SK-N-SH treated with all-trans-retinoic acid at 6 μM for 48 hours (cell line): ENCODE data around the gene PTPRN2.

Experiments used
- ATAC-seq: fragments of 200-7000 bp; cut with Tn5 transposase; 3 replicates; pipeline ENCODE4 v1.9.1; 2020; ENCODE audit warnings: mild to moderate bottlenecking, moderate library complexity
- ARNTL ChIP-seq: fragments of 450-650 bp; formaldehyde crosslinking; IDR thresholded peaks from 2 replicates; pipeline ENCODE4 v1.5.0; 2020; ENCODE audit warnings: low read depth, mild to moderate bottlenecking, moderate library complexity, borderline replicate concordance
- BACH2 ChIP-seq: fragments of 250-450 bp; sonication (Bioruptor Pico); IDR thresholded peaks from 2 replicates; pipeline ENCODE4 v1.9.0; 2021; ENCODE audit warnings: mild to moderate bottlenecking, borderline replicate concordance
- CREB5 ChIP-seq: fragments of 250-450 bp; sonication (Bioruptor Pico); IDR thresholded peaks from 2 replicates; pipeline ENCODE4 v1.5.1; 2020; ENCODE audit warnings: low read depth, mild to moderate bottlenecking, moderate library complexity
- CSDC2 ChIP-seq: fragments of 250-450 bp; sonication (Bioruptor Pico); IDR thresholded peaks from 2 replicates; pipeline ENCODE4 v1.5.0; 2020; ENCODE audit warnings: mild to moderate bottlenecking, moderate library complexity
- CSRNP3 ChIP-seq: fragments of 250-450 bp; sonication (Bioruptor Pico); IDR thresholded peaks from 2 replicates; pipeline ENCODE4 v1.5.1; 2021; ENCODE audit warnings: mild to moderate bottlenecking, moderate library complexity
- ESRRG ChIP-seq: fragments of 250-450 bp; sonication (Bioruptor Pico); IDR thresholded peaks from 2 replicates; pipeline ENCODE4 v1.6.1; 2021; ENCODE audit warnings: mild to moderate bottlenecking
- GLIS3 ChIP-seq: fragments of 250-450 bp; sonication (Bioruptor Pico); IDR thresholded peaks from 2 replicates; pipeline ENCODE4 v1.5.0; 2020; ENCODE audit warnings: mild to moderate bottlenecking, moderate library complexity
- ISL1 ChIP-seq: fragments of 250-450 bp; sonication (Bioruptor Pico); IDR thresholded peaks from 2 replicates; pipeline ENCODE4 v2.1.2; 2022; ENCODE audit warnings: mild to moderate bottlenecking, moderate library complexity
- OSR1 ChIP-seq: fragments of 250-450 bp; sonication (Bioruptor Pico); IDR thresholded peaks from 2 replicates; pipeline ENCODE4 v1.8.0; 2022; ENCODE audit warnings: moderate library complexity, mild to moderate bottlenecking, inconsistent platforms
- PATZ1 ChIP-seq: fragments of 250-450 bp; sonication (Bioruptor Pico); IDR thresholded peaks from 2 replicates; pipeline ENCODE4 v1.8.0; 2020; ENCODE audit warnings: mild to moderate bottlenecking, moderate library complexity, borderline replicate concordance
- POU6F1 ChIP-seq: fragments of 250-450 bp; sonication (Bioruptor Pico); IDR thresholded peaks from 2 replicates; pipeline ENCODE4 v1.8.0; 2021; ENCODE audit warnings: low read depth, mild to moderate bottlenecking, moderate library complexity, borderline replicate concordance
- PPARA ChIP-seq: fragments of 250-450 bp; sonication (Bioruptor Pico); IDR thresholded peaks from 2 replicates; pipeline ENCODE4 v1.5.0; 2020; ENCODE audit warnings: mild to moderate bottlenecking, borderline replicate concordance
- RARB ChIP-seq: fragments of 250-450 bp; sonication (Bioruptor Pico); IDR thresholded peaks from 2 replicates; pipeline ENCODE4 v1.8.0; 2021; ENCODE audit warnings: mild to moderate bottlenecking, moderate library complexity
- SNAI2 ChIP-seq: fragments of 250-450 bp; sonication (Bioruptor Pico); IDR thresholded peaks from 2 replicates; pipeline ENCODE4 v1.5.0; 2020; ENCODE audit warnings: mild to moderate bottlenecking, moderate library complexity
- TCF4 ChIP-seq: fragments of 250-450 bp; sonication (Bioruptor Pico); IDR thresholded peaks from 2 replicates; pipeline ENCODE4 v1.8.0; 2021; ENCODE audit warnings: mild to moderate bottlenecking, moderate library complexity, borderline replicate concordance
- TOX ChIP-seq: fragments of 250-450 bp; sonication (Bioruptor Pico); IDR thresholded peaks from 2 replicates; pipeline ENCODE4 v1.8.0; 2021; ENCODE audit warnings: mild to moderate bottlenecking, moderate library complexity, borderline replicate concordance
- TSHZ2 ChIP-seq: fragments of 250-450 bp; sonication (Bioruptor Pico); IDR thresholded peaks from 2 replicates; pipeline ENCODE4 v1.5.0; 2020; ENCODE audit warnings: mild to moderate bottlenecking, moderate library complexity
- ZC3H10 ChIP-seq: fragments of 250-450 bp; sonication (Bioruptor Pico); IDR thresholded peaks from 2 replicates; pipeline ENCODE4 v1.5.1; 2021; ENCODE audit warnings: mild to moderate bottlenecking, moderate library complexity
- ZFP3 ChIP-seq: fragments of 250-450 bp; sonication (Bioruptor Pico); IDR thresholded peaks from 2 replicates; pipeline ENCODE4 v1.5.0; 2020; ENCODE audit warnings: mild to moderate bottlenecking, moderate library complexity
- ZFP30 ChIP-seq: fragments of 450-650 bp; formaldehyde crosslinking; IDR thresholded peaks from 2 replicates; pipeline ENCODE4 v1.5.0; 2022; ENCODE audit warnings: mild to moderate bottlenecking, moderate library complexity
- ZNF565 ChIP-seq: fragments of 450-650 bp; formaldehyde crosslinking; conservative IDR thresholded peaks from 2 replicates; pipeline ENCODE4 v1.5.0; 2020; ENCODE audit warnings: low read depth, mild to moderate bottlenecking, moderate library complexity
- ZNF70 ChIP-seq: fragments of 450-650 bp; formaldehyde crosslinking; IDR thresholded peaks from 2 replicates; pipeline ENCODE4 v1.5.0; 2020; ENCODE audit warnings: mild to moderate bottlenecking, moderate library complexity
- ZNF8 ChIP-seq: fragments of 450-650 bp; formaldehyde crosslinking; IDR thresholded peaks from 2 replicates; pipeline ENCODE4 v1.5.0; 2020; ENCODE audit warnings: mild to moderate bottlenecking, moderate library complexity

Gene PTPRN2

GRCh38 chr7:158111049-158111751 lies 476.4 kb downstream of the PTPRN2 start:
- ATAC-seq: no peak
- TF ChIP-seq ZC3H10 (CRISPR knock-in tag) (no peak), CREB5 (CRISPR knock-in tag) (no peak), OSR1 (no peak), ZNF565 (CRISPR knock-in tag) (no peak), ZNF70 (no peak), BACH2 (CRISPR knock-in tag) (no peak), POU6F1 (CRISPR knock-in tag) (no peak), ARNTL (CRISPR knock-in tag) (no peak), PPARA (CRISPR knock-in tag) (no peak), TCF4 (CRISPR knock-in tag) (no peak), ISL1 (CRISPR knock-in tag) (no peak), ZNF8 (CRISPR knock-in tag) (no peak), ESRRG (CRISPR knock-in tag) (no peak), RARB (CRISPR knock-in tag) (no peak), ZFP3 (CRISPR knock-in tag) (no peak), PATZ1 (CRISPR knock-in tag) (no peak), GLIS3 (CRISPR knock-in tag) (no peak), CSRNP3 (CRISPR knock-in tag) (no peak), ZFP30 (CRISPR knock-in tag) (no peak)
- TF ChIP-seq, all 23 proteins: peak for 0

- ATAC-seq: no peak
- TF ChIP-seq CSDC2 (CRISPR knock-in tag): no peak
- no peak for TF ChIP-seq PATZ1 (CRISPR knock-in tag)
- TF ChIP-seq TOX (CRISPR knock-in tag): no peak
- TF ChIP-seq ZC3H10 (CRISPR knock-in tag): no peak
- no peak for TF ChIP-seq PPARA (CRISPR knock-in tag)
- TF ChIP-seq ZNF8 (CRISPR knock-in tag): no peak
- TF ChIP-seq ESRRG (CRISPR knock-in tag): no peak
- no peak for TF ChIP-seq ZNF565 (CRISPR knock-in tag)
- TF ChIP-seq CREB5 (CRISPR knock-in tag): no peak
- no peak for TF ChIP-seq ZFP3 (CRISPR knock-in tag)
- TF ChIP-seq GLIS3 (CRISPR knock-in tag): no peak
- no peak for TF ChIP-seq RARB (CRISPR knock-in tag)
- TF ChIP-seq ARNTL (CRISPR knock-in tag): no peak
- TF ChIP-seq ZNF70: no peak
- TF ChIP-seq SNAI2 (CRISPR knock-in tag): no peak
- no peak for TF ChIP-seq CSRNP3 (CRISPR knock-in tag)
- no peak for TF ChIP-seq BACH2 (CRISPR knock-in tag)
- TF ChIP-seq TSHZ2 (CRISPR knock-in tag): no peak
- no peak for TF ChIP-seq ZFP30 (CRISPR knock-in tag)
Observed at GRCh38 chr7:158110661-158111048, 477.0 kb downstream of the PTPRN2 start.
